MCF 10A (cell line): ENCODE data around the gene MID1IP1. TPM values are rescaled to one million over a fixed set of nuclear protein-coding genes. Genes with fewer than 3 reads are reported as not detected.

ENCODE experiments used
- BruUV-seq: library from RNA; stranded (reverse); fragments of 400-500 nt; replicated peaks from 2 replicates; lab custom pipeline; 2021; lab: Mats Ljungman, UMichigan
- CTCF ChIA-PET: fragments of 300-600 bp; sonication (Branson Sonifier 250); formaldehyde crosslinking; extraction: SDS; loops from one replicate; lab custom pipeline; 2021; ENCODE audit warnings: antibody characterized with exemption, inconsistent platforms; lab: Yijun Ruan, JAX
- POLR2A ChIA-PET: fragments of 300-600, 350-650 bp; sonication (Branson Sonifier 250); formaldehyde crosslinking; extraction: SDS; loops from one replicate; lab custom pipeline; 2020; ENCODE audit warnings: antibody characterized with exemption, inconsistent platforms; lab: Yijun Ruan, JAX
- DNase-seq: peaks from one replicate; pipeline ENCODE4 v3.0.0-alpha.2; 2018; ENCODE audit not compliant: unreplicated experiment
- H3K27ac Mint-ChIP-seq: one replicate; pipeline ENCODE4 v1.8.0; 2022; ENCODE audit warnings: mild to moderate bottlenecking, low read depth, mixed read lengths; ENCODE audit not compliant: unreplicated experiment
- H3K27me3 Mint-ChIP-seq: one replicate; pipeline ENCODE4 v1.8.0; 2022; ENCODE audit warnings: mixed read lengths; ENCODE audit not compliant: insufficient read depth, unreplicated experiment
- H3K36me3 Mint-ChIP-seq: one replicate; pipeline ENCODE4 v1.8.0; 2022; ENCODE audit warnings: mild to moderate bottlenecking, moderate library complexity, mixed read lengths; ENCODE audit not compliant: insufficient read depth, unreplicated experiment
- H3K4me1 Mint-ChIP-seq: one replicate; pipeline ENCODE4 v1.8.0; 2022; ENCODE audit warnings: mixed read lengths; ENCODE audit not compliant: insufficient read depth, unreplicated experiment
- H3K4me3 Mint-ChIP-seq: one replicate; pipeline ENCODE4 v1.8.0; 2022; ENCODE audit warnings: mild to moderate bottlenecking, moderate library complexity, mixed read lengths; ENCODE audit not compliant: unreplicated experiment
- H3K9me3 Mint-ChIP-seq: one replicate; pipeline ENCODE4 v1.8.0; 2022; ENCODE audit warnings: mixed read lengths; ENCODE audit not compliant: unreplicated experiment
- intact Hi-C: fragments of 100-400 bp; cut with micrococcal nuclease; formaldehyde crosslinking; loops from 2 replicates; pipeline ENCODE4 v1.14.1; 2022
- total RNA-seq: library from RNA; stranded (reverse); gene quantifications from 2 replicates; pipeline ENCODE4 v1.2.3, GENCODE V29; 2022
- TF ChIP-seq, protein P1 (sequence below): fragments of 200-600 bp; IDR thresholded peaks from one replicate; pipeline ENCODE4 v1.8.0; 2022; ENCODE audit warnings: antibody characterized with exemption, mild to moderate bottlenecking; ENCODE audit not compliant: unreplicated experiment

Gene MID1IP1
- total RNA-seq, 1 experiment from 2014 or later: 52.4 TPM

DNA sequence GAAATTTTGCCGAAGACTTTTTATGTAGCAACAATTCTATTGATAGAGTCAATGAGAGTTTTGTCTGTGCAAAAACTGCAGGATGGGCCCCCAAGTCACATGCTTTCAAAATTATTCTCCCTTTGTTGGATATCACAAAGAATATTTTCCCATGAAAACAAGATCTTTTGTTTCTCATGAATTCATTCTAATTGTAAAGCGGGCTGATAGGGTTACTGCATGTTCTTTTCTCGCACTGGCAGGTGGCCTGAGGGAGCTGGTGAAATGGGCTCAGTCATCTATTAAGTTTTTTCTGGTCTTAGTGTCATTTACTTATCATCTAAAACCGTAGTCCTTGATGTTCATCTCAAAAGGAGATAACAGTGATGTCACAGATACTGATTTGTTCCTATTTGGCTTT is 44.2 kb downstream of the MID1IP1 start:
- no peaks in the 10 kb centered on the region for H3K9me3 Mint-ChIP-seq
- H3K36me3 Mint-ChIP-seq: no peaks in the 10 kb centered on the region
- ChIA-PET POLR2A (no interaction called here), CTCF (no interaction called here)
- TF ChIP-seq, protein P1, sequence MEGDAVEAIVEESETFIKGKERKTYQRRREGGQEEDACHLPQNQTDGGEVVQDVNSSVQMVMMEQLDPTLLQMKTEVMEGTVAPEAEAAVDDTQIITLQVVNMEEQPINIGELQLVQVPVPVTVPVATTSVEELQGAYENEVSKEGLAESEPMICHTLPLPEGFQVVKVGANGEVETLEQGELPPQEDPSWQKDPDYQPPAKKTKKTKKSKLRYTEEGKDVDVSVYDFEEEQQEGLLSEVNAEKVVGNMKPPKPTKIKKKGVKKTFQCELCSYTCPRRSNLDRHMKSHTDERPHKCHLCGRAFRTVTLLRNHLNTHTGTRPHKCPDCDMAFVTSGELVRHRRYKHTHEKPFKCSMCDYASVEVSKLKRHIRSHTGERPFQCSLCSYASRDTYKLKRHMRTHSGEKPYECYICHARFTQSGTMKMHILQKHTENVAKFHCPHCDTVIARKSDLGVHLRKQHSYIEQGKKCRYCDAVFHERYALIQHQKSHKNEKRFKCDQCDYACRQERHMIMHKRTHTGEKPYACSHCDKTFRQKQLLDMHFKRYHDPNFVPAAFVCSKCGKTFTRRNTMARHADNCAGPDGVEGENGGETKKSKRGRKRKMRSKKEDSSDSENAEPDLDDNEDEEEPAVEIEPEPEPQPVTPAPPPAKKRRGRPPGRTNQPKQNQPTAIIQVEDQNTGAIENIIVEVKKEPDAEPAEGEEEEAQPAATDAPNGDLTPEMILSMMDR: no peak
- intact Hi-C loops: no loop called here
- no peak overlapping the region for H3K27ac Mint-ChIP-seq
- H3K4me3 Mint-ChIP-seq: no peak overlapping the region
- no peaks in the 10 kb centered on the region for H3K4me1 Mint-ChIP-seq
- BruUV-seq: no TSS peak
- peaks cover 42% of the 10 kb centered on the region for H3K27me3 Mint-ChIP-seq
- DNase-seq: no peak

DNA sequence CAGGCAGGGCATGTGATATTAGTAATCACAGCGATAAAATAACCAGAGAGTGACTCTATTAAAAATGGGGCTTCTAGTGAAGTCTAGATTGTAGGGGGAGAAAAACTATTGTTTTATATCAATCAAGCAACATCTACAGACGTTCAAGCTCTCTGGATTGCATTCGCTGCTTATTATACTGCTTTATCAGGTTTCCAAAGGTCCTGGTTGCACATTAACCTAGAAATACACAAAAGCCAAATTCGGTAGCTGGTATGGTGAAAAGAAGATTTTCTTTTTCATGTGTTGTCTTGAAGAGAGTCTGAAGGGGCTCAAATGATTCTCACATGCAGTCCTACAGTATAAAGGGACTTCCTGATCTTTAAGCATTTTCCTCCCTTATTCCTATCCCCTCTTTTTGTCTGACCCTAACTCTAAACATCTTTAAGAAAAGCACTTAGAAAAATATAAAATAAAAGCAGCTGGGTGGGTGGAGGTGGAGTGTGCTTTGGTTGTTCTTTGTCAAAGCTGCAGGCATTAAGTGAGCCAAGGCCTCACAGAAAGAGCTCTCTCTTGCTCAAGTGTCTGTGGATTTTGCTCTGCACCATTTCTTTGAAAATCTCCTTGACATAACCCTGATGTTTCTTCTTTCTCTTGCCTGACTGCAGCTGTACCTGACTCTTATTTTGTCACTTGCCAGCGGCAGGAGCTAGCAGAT is 46.1 kb downstream of the MID1IP1 start:
- BruUV-seq: no TSS peak
- Mint-ChIP-seq H3K4me1 (no peaks in the 10 kb centered on the region), H3K4me3 (no peak overlapping the region), H3K36me3 (peaks cover 4% of the 10 kb centered on the region), H3K9me3 (no peaks in the 10 kb centered on the region), H3K27me3 (peaks cover 37% of the 10 kb centered on the region), H3K27ac (no peak overlapping the region)
- TF ChIP-seq, protein P1: no peak
- intact Hi-C loops: no loop called here
- no peak for DNase-seq
- POLR2A ChIA-PET: interaction anchor here (0.8 kb wide), 1 partner anchor 51 kb away, joined by 3 read pairs; no protein-coding TSS in a partner anchor
- CTCF ChIA-PET: interaction anchor here (0.7 kb wide), 1 partner anchor 470 kb away, joined by 3 read pairs; no protein-coding TSS in a partner anchor

DNA sequence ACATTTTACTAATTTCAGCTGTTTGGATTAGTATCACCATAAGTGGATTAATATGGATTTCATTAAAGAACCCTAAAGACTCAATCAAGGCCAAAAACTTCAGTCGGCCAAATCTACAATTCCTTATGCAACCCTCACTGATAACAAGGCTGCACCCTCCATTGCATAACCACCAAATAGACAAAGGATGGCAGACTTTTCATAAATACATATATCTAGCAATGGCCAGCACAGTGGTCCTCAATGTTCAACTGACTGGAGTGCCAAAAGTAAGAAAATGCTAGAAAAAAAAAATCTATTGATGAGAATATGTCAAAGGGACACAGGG is 46.6 kb downstream of the MID1IP1 start:
- H3K36me3 Mint-ChIP-seq: peaks cover 4% of the 10 kb centered on the region
- peaks cover 32% of the 10 kb centered on the region for H3K27me3 Mint-ChIP-seq
- intact Hi-C loops: no loop called here
- no peak for DNase-seq
- H3K4me3 Mint-ChIP-seq: no peak overlapping the region
- BruUV-seq: no TSS peak
- TF ChIP-seq, protein P1: no peak
- ChIA-PET POLR2A (no interaction called here), CTCF (interaction anchor here (0.7 kb wide), 1 partner anchor 471 kb away, joined by 3 read pairs; no protein-coding TSS in a partner anchor)
- no peaks in the 10 kb centered on the region for H3K4me1 Mint-ChIP-seq
- H3K27ac Mint-ChIP-seq: no peak overlapping the region
- no peaks in the 10 kb centered on the region for H3K9me3 Mint-ChIP-seq

DNA sequence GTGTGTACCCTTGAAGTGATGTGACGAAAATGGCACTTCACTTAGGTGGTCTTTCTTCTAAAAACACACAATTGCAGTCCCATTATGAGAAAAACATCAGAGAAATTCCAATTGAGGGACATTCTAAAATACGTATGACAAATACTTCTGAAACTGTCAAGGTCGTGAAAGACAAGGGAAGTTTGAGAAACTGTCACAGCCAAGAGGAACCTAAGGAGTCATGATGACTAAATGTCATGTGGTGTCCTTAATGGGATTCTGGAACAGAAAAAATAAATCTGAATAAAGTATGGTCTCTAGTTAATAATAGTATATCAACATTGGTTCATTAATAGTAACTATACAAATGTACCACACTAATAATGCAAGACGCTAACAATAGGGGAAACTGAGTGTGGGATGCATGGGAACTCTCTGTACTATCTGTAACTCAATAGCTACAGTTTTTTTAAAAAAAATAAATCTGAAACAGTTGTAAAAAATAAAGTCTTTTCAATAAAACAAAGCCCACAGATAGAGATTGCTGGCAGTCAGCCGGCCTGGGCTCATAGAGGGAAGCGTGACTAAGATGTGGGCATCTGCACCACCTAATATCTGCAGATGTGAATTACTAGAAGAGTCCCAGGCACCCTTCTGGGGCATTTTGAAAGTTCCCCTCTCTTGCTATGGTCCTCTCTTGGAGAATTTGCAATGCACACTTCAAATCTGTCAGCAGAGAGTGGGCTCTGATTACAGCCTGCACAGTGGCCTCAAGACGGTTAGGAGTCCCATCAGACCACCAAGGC is 47.6 kb downstream of the MID1IP1 start:
- ChIA-PET POLR2A (no interaction called here), CTCF (no interaction called here)
- intact Hi-C loops: no loop called here
- TF ChIP-seq, protein P1: no peak
- no peaks in the 10 kb centered on the region for H3K4me1 Mint-ChIP-seq
- DNase-seq: no peak
- no peak overlapping the region for H3K4me3 Mint-ChIP-seq
- H3K27ac Mint-ChIP-seq: no peak overlapping the region
- BruUV-seq: no TSS peak
- H3K9me3 Mint-ChIP-seq: no peaks in the 10 kb centered on the region
- H3K27me3 Mint-ChIP-seq: peaks cover 23% of the 10 kb centered on the region
- H3K36me3 Mint-ChIP-seq: peaks cover 4% of the 10 kb centered on the region
